NCI-H460 (cell line): ENCODE measurements around the gene PFKFB3. TPM values are rescaled to one million over a fixed set of nuclear protein-coding genes. Genes with fewer than 3 reads are reported as not detected.
"Not testable (repeated sequence)": the region's sequence is repeated elsewhere in the genome, so short reads cannot be mapped to it uniquely, and the experiment has no call there.

Source experiments
- DNase-seq: peaks from one replicate; pipeline ENCODE4 v3.0.0-alpha.2; 2016; ENCODE audit warnings: low read depth; ENCODE audit errors: extremely low read depth
- total RNA-seq: library from RNA; depleted of rRNA; stranded (reverse); fragments of >200 nt; shearing (Covaris generic); gene quantifications from 2 replicates; pipeline ENCODE4 v1.2.3, GENCODE V29; 2014

The PFKFB3 gene
- total RNA-seq, 1 experiment from 2014 or later, result 15.1 TPM

DNA sequence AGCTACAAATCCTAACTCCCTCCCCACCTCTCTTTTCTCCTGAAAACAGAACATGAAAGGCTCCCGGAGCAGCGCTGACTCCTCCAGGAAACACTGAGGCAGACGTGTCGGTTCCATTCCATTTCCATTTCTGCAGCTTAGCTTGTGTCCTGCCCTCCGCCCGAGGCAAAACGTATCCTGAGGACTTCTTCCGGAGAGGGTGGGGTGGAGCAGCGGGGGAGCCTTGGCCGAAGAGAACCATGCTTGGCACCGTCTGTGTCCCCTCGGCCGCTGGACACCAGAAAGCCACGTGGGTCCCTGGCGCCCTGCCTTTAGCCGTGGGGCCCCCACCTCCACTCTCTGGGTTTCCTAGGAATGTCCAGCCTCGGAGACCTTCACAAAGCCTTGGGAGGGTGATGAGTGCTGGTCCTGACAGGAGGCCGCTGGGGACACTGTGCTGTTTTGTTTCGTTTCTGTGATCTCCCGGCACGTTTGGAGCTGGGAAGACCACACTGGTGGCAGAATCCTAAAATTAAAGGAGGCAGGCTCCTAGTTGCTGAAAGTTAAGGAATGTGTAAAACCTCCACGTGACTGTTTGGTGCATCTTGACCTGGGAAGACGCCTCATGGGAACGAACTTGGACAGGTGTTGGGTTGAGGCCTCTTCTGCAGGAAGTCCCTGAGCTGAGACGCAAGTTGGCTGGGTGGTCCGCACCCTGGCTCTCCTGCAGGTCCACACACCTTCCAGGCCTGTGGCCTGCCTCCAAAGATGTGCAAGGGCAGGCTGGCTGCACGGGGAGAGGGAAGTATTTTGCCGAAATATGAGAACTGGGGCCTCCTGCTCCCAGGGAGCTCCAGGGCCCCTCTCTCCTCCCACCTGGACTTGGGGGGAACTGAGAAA lies 30.4 kb downstream of the PFKFB3 start:
- no peak for DNase-seq

DNA sequence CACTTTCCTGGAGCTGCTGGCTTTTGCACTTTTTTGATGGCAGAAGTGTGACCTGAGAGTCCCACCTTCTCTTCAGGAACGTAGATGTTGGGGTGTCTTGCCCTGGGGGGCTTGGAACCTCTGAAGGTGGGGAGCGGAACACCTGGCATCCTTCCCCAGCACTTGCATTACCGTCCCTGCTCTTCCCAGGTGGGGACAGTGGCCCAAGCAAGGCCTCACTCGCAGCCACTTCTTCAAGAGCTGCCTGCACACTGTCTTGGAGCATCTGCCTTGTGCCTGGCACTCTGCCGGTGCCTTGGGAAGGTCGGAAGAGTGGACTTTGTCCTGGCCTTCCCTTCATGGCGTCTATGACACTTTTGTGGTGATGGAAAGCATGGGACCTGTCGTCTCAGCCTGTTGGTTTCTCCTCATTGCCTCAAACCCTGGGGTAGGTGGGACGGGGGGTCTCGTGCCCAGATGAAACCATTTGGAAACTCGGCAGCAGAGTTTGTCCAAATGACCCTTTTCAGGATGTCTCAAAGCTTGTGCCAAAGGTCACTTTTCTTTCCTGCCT lies 31.1 kb downstream of the PFKFB3 start:
- DNase-seq, result no peak

DNA sequence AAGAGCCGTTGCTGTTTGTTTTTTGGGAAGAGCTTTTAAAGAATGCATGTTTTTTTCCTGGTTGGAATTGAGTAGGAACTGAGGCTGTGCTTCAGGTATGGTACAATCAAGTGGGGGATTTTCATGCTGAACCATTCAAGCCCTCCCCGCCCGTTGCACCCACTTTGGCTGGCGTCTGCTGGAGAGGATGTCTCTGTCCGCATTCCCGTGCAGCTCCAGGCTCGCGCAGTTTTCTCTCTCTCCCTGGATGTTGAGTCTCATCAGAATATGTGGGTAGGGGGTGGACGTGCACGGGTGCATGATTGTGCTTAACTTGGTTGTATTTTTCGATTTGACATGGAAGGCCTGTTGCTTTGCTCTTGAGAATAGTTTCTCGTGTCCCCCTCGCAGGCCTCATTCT lies 31.6 kb downstream of the PFKFB3 start:
- no peak for DNase-seq

- DNase-seq, result no peak
Measured at GRCh38 chr10:6236349-6237198, 33.8 kb downstream of the PFKFB3 start.

GRCh38 chr10:6237199-6237530 lies 34.4 kb downstream of the PFKFB3 start:
- DNase-seq, result no peak

GRCh38 chr10:6238587-6239212 lies 36.0 kb downstream of the PFKFB3 start:
- not testable (repeated sequence) for DNase-seq

GRCh38 chr10:6239213-6239991 lies 36.7 kb downstream of the PFKFB3 start:
- peak; percentile 82 for DNase-seq

GRCh38 chr10:6240254-6240653 lies 37.5 kb downstream of the PFKFB3 start:
- no peak for DNase-seq

GRCh38 chr10:6242089-6242488 lies 39.4 kb downstream of the PFKFB3 start:
- no peak for DNase-seq

GRCh38 chr10:6244510-6244909 lies 41.8 kb downstream of the PFKFB3 start:
- no peak for DNase-seq

DNA sequence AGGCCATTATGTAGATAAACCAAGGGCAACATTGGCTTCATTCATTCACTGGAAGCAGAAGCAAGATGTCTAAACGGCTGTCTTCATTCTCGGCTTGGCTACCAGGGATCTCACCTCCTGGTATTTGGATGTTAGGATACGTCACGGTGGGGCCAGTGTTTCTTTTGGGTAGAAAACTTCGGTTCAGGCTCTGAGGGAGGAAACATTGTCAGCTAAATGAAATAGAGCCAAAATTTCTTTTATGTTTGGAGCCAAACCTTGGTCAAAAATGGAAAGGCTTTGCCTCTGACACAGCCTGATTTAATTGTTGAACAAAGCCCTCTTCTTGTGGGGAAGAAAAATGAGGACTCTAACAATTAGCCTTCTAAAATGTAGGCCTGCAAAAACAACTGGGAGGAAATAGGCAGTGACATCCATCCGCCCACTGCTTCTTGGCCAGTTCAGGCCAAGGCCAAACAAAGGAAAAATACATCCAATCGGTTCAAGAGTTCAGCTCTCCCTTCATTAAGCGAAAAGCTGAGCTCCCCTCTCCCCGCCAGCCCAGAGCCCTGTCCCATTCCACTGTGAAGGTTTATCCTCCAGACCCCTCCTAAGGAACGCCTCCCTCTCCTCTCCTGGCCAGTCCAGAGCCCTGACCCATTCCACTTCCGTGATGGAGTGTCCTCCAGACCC lies 44.4 kb downstream of the PFKFB3 start:
- no peak for DNase-seq

DNA sequence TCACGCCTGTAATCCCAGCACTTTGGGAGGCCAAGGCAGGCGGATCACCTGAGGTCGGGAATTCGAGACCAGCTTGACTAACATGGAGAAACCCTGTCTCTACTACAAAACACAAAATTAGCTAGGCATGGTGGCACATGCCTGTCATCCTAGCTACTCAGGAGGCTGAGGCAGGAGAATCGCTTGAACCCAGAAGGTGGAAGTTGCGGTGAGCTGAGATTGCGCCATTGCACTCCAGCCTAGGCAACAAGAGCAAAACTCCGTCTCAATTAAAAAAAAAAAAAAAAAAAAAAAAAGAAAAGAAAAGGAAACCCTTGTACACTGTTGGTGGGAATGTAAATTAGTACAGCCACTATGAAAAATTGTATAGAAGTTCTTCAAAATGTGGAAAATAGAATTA lies 46.2 kb downstream of the PFKFB3 start:
- not testable (repeated sequence) for DNase-seq

- no peak for DNase-seq
Measured at GRCh38 chr10:6249698-6250097, 47.0 kb downstream of the PFKFB3 start.

DNA sequence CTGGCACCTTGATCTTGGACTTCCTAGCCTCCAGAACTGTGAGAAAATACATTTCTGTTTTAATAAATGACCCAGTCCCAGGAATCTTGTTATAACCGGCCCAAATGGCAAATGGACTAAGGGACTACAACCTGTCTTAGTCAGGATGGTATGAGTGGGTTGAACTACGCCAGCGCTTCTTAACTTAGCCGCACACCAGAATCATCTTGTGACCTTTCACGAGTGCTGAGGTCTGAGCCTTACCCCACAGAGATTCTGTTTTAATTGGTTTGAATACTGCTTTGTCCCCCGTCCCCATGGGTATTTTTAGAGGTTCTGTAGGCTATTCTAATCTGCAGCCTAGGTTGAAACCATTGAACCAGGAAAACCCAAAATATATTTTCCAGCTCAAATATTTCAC lies 48.0 kb downstream of the PFKFB3 start:
- DNase-seq, result no peak

DNA sequence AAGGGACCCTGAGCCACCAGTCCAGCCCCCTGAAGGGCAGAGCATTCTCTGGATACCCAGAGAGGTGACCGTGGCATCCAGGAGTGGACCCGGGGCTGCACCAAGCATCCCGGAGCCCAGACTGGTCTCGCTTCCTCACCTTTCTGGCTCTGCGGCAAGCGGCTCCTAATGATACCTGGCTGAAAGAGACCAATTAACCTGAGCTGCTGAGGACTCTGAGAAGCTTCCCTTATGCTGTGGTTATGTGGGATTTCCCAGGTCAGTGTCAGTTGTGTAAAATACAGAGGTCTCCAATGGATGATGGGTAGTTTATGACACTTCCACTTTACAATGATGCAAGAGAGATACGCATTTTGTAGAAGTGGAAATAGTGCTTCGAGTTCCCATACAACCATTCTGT lies 51.5 kb downstream of the PFKFB3 start:
- DNase-seq, result no peak

- DNase-seq, result no peak
Measured at GRCh38 chr10:6255548-6256061, 52.9 kb downstream of the PFKFB3 start.

DNA sequence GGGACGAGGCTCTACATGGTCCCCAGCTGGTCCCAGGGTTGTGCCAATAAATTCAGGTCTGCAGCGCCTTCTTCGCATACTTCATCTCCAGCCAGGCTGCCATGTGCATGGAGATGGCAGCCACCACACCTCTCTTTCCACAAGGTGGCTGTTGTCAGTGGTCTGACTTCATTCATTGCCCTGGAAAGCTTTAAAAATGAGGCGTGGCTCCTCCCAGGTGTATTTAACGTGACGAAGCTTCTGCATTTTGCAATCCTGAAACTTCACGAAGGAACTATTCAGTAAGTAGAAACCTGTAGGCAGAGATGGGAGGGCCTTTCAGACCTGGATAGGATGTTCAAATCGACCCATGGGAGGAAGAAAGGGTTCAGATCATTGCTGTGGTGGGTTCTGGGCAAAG lies 53.7 kb downstream of the PFKFB3 start:
- no peak for DNase-seq

- no peak for DNase-seq
Measured at GRCh38 chr10:6259153-6259552, 56.4 kb downstream of the PFKFB3 start.

DNA sequence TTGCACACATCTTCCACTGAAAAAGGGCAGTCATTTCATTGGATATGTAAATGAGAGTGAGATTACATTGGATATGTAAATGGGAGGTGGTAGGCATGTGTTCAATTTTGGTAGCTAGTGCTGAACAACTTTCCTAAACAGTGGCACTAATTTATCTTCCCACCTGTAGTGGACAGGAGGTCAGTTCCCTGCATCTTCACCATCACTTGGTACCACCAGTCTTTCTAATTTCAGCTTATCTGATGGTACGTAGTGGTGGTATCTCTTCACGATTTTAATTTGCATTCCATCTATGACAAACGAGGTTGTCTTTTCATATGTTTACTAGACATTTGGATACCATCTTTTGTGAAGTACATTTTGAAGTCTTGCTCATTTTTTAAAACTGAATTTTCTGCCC lies 58.1 kb downstream of the PFKFB3 start:
- no peak for DNase-seq

DNA sequence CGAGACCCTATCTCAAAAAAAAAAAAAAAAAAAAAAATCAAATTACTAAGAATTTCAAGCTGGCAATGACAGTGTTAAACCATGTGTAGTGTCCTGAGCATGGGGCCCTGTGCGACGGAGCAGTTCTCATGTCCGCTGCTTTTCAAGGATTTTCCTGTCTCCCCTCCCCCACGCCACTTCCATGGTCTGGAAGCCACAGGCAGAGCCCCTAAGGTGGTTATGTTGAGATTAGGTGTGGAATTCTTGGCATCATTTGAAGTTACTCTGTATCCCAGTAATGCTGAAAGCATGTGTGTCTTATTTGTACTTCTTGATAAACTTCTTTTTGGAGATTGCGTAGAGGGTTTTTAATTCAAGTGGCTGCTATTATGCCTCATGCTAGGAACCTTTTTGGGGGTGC lies 65.2 kb downstream of the PFKFB3 start:
- DNase-seq, result no peak
